ENCODE results near the gene SLC5A11. TPM values are rescaled to one million over a fixed set of nuclear protein-coding genes. Genes with fewer than 3 reads are reported as not detected.
A peak's percentile ranks its signal among the peaks of the same experiment; 100 is the strongest.

SLC5A11 gene
- total and polyA plus RNA-seq, 2 of the 13 experiments (the other 11 are each of a cell fraction or from before 2014, with no cell fraction given): 1.2 to 3.3 TPM

GRCh38 chr16:24822974-24823373, 22.8 kb upstream of the SLC5A11 start:
- FAIRE-seq (no peak), DNase-seq (ENCODE audit: low spot score) (no peak), ATAC-seq (peak; percentile 41)
- intact Hi-C loops (cut with micrococcal nuclease; ENCODE audit: unreplicated experiment): no loop called here
- Histone ChIP-seq H3K9me3 (ENCODE audit: low read length) (no peaks in the 10 kb centered on the region), H3K4me1 (ENCODE audit: insufficient read depth, low read length) (peaks cover 9% of the 10 kb centered on the region; the same call in 1 of the 2 replicates), H3K36me3 (replicated peaks in 1 of 2; ENCODE audit: control insufficient read depth in 1 of 2, insufficient read depth in 2 of 2, low read length in 2 of 2) (peaks cover 46 to 76% of the 10 kb centered on the region in 2 experiments), H3K4me2 (ENCODE audit: low read depth, low read length) (no peak overlapping the region), H3K27me3 (ENCODE audit: control insufficient read depth in 1 of 2, insufficient read depth in 2 of 2, low read length in 2 of 2) (no peaks in the 10 kb centered on the region), H4K20me1 (ENCODE audit: insufficient read depth, low read length) (no peaks in the 10 kb centered on the region), H2AFZ (ENCODE audit: low read length) (no peak overlapping the region), H3K79me2 (ENCODE audit: insufficient read depth, low read length) (no peaks in the 10 kb centered on the region), H3K9ac (ENCODE audit: insufficient read depth, low read depth, low read length) (no peak overlapping the region), H3K27ac (ENCODE audit: extremely low read length, insufficient read depth, low read length) (no peak overlapping the region), H3K4me3 (replicated peaks in 1 of 3; ENCODE audit: insufficient read depth in 1 of 3, low read depth in 2 of 3, low read length in 3 of 3) (no peak overlapping the region)
- no TSS peak for BruUV-seq (replicated peaks)
- 90% methylated on average over 5 of the region's 8 CpGs for WGBS (ENCODE audit: low lambda C conversion rate)
- ChIA-PET CTCF (ENCODE audit: low intra/inter-chr PET ratio, low total read pairs) (no interaction called here), POLR2A (no interaction called here)
- in situ Hi-C loops (cut with HindIII; ENCODE audit: extremely low pct_ligation_motif_present, low pct_unique_long_range_greater_than_20kb): no loop called here
- TF ChIP-seq AGO2 (optimal IDR thresholded peaks at IDR 0.05; ENCODE audit: low read depth, low read length): peak; percentile 31
- TF ChIP-seq ZNF589 (CRISPR knock-in tag; conservative IDR thresholded peaks at IDR 0.05): no peak
- 0 out of 2 replicates have a peak, but pooled peaks have one; percentile 38 for TF ChIP-seq MTA1 (CRISPR knock-in tag; IDR thresholded peaks at IDR 0.05; ENCODE audit: borderline replicate concordance)

- 96% methylated on average over 10 of the region's 10 CpGs for WGBS (ENCODE audit: low lambda C conversion rate)
- BruUV-seq (replicated peaks): no TSS peak
- DNase-seq (ENCODE audit: low spot score): no peak
- Histone ChIP-seq H3K79me2 (ENCODE audit: insufficient read depth, low read length) (no peaks in the 10 kb centered on the region), H3K4me2 (ENCODE audit: low read depth, low read length) (no peak overlapping the region), H3K9me3 (ENCODE audit: low read length) (no peaks in the 10 kb centered on the region), H3K36me3 (replicated peaks in 1 of 2; ENCODE audit: control insufficient read depth in 1 of 2, insufficient read depth in 2 of 2, low read length in 2 of 2) (peaks cover 29 to 52% of the 10 kb centered on the region in 2 experiments), H2AFZ (ENCODE audit: low read length) (no peak overlapping the region), H4K20me1 (ENCODE audit: insufficient read depth, low read length) (no peaks in the 10 kb centered on the region), H3K4me1 (ENCODE audit: insufficient read depth, low read length) (peaks cover 9% of the 10 kb centered on the region; the same call in 1 of the 2 replicates), H3K27me3 (ENCODE audit: control insufficient read depth in 1 of 2, insufficient read depth in 2 of 2, low read length in 2 of 2) (no peaks in the 10 kb centered on the region), H3K27ac (ENCODE audit: extremely low read length, insufficient read depth, low read length) (no peak overlapping the region), H3K4me3 (replicated peaks in 1 of 3; ENCODE audit: insufficient read depth in 1 of 3, low read depth in 2 of 3, low read length in 3 of 3) (no peak overlapping the region), H3K9ac (ENCODE audit: insufficient read depth, low read depth, low read length) (no peak overlapping the region)
- ATAC-seq: no peak
- ChIA-PET CTCF (ENCODE audit: low intra/inter-chr PET ratio, low total read pairs) (no interaction called here), POLR2A (interaction anchor here (1.4 kb wide), 1 partner anchor 13 kb away, joined by 3 read pairs; no protein-coding TSS in a partner anchor)
- intact Hi-C loops (cut with micrococcal nuclease; ENCODE audit: unreplicated experiment) (no loop called here), in situ Hi-C loops (cut with HindIII; ENCODE audit: extremely low pct_ligation_motif_present, low pct_unique_long_range_greater_than_20kb) (no loop called here)
- TF ChIP-seq RBM22 (optimal IDR thresholded peaks at IDR 0.05; ENCODE audit: low read length) (peak; percentile 45), ZMAT5 (CRISPR knock-in tag; IDR thresholded peaks at IDR 0.05; ENCODE audit: borderline replicate concordance, low read depth) (no peak), ZNF691 (CRISPR knock-in tag; IDR thresholded peaks at IDR 0.05; ENCODE audit: borderline replicate concordance, low read depth) (no peak), DBP (CRISPR knock-in tag; IDR thresholded peaks at IDR 0.05; ENCODE audit: not compliant biosample characterization) (no peak)
- FAIRE-seq: no peak
Measured at GRCh38 chr16:24825696-24826095, 20.1 kb upstream of the SLC5A11 start.

All from HepG2 (cell line).